ENCODE results near the gene NFRKB. TPM values are rescaled to one million over a fixed set of nuclear protein-coding genes. Genes with fewer than 3 reads are reported as not detected.

The NFRKB gene
- total RNA-seq, 1 experiment from 2014 or later, result 48.2 TPM

GRCh38 chr11:129888451-129888850 lies 6.9 kb downstream of the NFRKB start:
- no peak overlapping the region for H3K9ac ChIP-seq (ENCODE audit: low read length)
- peaks cover 1% of the 10 kb centered on the region for H3K4me1 ChIP-seq (ENCODE audit: insufficient read depth, low read length)
- peaks cover 89% of the 10 kb centered on the region for H3K36me3 ChIP-seq (ENCODE audit: low read depth, low read length)
- no peaks in the 10 kb centered on the region for H3K9me2 ChIP-seq (replicated peaks; ENCODE audit: low read length)
- CTCF ChIA-PET, result no interaction called here
- H2AFZ ChIP-seq (ENCODE audit: low read length), result no peak overlapping the region
- no peak for DNase-seq
- H3K79me2 ChIP-seq (ENCODE audit: low read length), result peaks cover 26% of the 10 kb centered on the region
- ATAC-seq, result no peak
- H3K4me3 ChIP-seq (ENCODE audit: low read length), result no peak overlapping the region
- no TSS peak for BruUV-seq (replicated peaks)
- no peak for TF ChIP-seq EZH2 (IDR thresholded peaks at IDR 0.05; ENCODE audit: low read length, unreplicated experiment)
- no peak for TF ChIP-seq CTCF (conservative IDR thresholded peaks at IDR 0.05; ENCODE audit: low read depth, low read length)
- TF ChIP-seq EZH2phosphoT487 (IDR thresholded peaks at IDR 0.05; ENCODE audit: borderline replicate concordance, low read length), result no peak
- H4K20me1 ChIP-seq (ENCODE audit: low read length), result no peaks in the 10 kb centered on the region
- H3F3A ChIP-seq (ENCODE audit: low read length, unreplicated experiment), result no peaks in the 10 kb centered on the region
- POLR2A ChIA-PET (ENCODE audit: unreplicated experiment), result no interaction called here
- no peaks in the 10 kb centered on the region for H3K9me3 ChIP-seq (ENCODE audit: low read length)
- no peak overlapping the region for H3K4me2 ChIP-seq (ENCODE audit: low read length)
- intact Hi-C loops (cut with micrococcal nuclease), result no loop called here
- H3K27me3 ChIP-seq (ENCODE audit: low read length), result no peaks in the 10 kb centered on the region
- no peak overlapping the region for H3K27ac ChIP-seq (ENCODE audit: low read length)

DNA sequence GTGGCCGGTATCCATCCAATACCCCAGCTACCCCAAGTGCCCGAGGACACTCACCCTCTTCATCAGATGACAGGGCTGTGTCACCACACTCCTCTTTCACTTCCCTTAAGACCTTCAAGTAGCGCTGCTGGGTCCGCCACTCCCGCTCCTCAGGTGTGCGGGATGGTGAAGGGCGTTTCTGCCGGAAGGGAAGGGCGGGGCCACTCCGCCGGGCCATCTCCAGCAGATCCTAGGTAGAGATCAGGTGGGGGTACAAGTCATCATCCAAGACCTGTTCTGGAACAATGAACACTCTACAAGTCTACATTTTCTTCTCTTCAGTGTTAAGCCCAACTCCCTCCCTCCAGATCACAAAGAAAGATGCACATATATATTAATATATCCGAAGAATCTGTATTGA lies 10.0 kb downstream of the NFRKB start:
- no peaks in the 10 kb centered on the region for H3K9me3 ChIP-seq (ENCODE audit: low read length)
- no peaks in the 10 kb centered on the region for H3K27me3 ChIP-seq (ENCODE audit: low read length)
- H2AFZ ChIP-seq (ENCODE audit: low read length), result no peak overlapping the region
- no peak overlapping the region for H3K27ac ChIP-seq (ENCODE audit: low read length)
- ChIA-PET POLR2A (ENCODE audit: unreplicated experiment) (no interaction called here), CTCF (no interaction called here)
- DNase-seq (no peak), ATAC-seq (no peak)
- H3K9ac ChIP-seq (ENCODE audit: low read length), result no peak overlapping the region
- H4K20me1 ChIP-seq (ENCODE audit: low read length), result no peaks in the 10 kb centered on the region
- no peak overlapping the region for H3K4me3 ChIP-seq (ENCODE audit: low read length)
- BruUV-seq (replicated peaks), result no TSS peak
- no peaks in the 10 kb centered on the region for H3K4me1 ChIP-seq (ENCODE audit: insufficient read depth, low read length)
- intact Hi-C loops (cut with micrococcal nuclease), result no loop called here
- H3K4me2 ChIP-seq (ENCODE audit: low read length), result no peak overlapping the region
- peaks cover 95% of the 10 kb centered on the region for H3K36me3 ChIP-seq (ENCODE audit: low read depth, low read length)
- no peaks in the 10 kb centered on the region for H3F3A ChIP-seq (ENCODE audit: low read length, unreplicated experiment)
- no peaks in the 10 kb centered on the region; the same call in 1 of the 2 replicates for H3K79me2 ChIP-seq (ENCODE audit: low read length)
- no peaks in the 10 kb centered on the region for H3K9me2 ChIP-seq (replicated peaks; ENCODE audit: low read length)
- no peak for TF ChIP-seq CTCF (conservative IDR thresholded peaks at IDR 0.05; ENCODE audit: low read depth, low read length)
- no peak for TF ChIP-seq EZH2 (IDR thresholded peaks at IDR 0.05; ENCODE audit: low read length, unreplicated experiment)
- TF ChIP-seq EZH2phosphoT487 (IDR thresholded peaks at IDR 0.05; ENCODE audit: borderline replicate concordance, low read length), result no peak

DNA sequence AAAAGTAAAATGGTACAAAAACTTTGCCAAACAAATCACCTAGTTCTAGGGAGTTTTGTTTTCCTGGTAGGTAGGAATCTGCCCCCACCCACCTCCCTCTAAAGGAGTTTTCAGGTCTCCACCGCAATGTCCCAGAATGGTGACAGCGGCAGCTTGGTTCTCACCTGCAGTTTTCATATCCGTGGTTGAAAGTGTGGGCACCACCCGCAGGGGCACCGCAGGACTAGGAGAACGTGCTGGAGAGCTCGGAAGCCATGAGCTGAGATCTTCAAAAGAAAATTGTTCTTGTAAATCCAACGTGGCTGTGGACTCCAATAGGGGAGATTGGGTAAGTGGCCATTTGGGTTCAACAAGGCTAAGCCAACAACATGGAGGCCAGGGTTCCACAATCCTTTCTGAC lies 10.8 kb downstream of the NFRKB start:
- ChIA-PET POLR2A (ENCODE audit: unreplicated experiment) (no interaction called here), CTCF (no interaction called here)
- Histone ChIP-seq H3K9ac (ENCODE audit: low read length) (no peak overlapping the region), H4K20me1 (ENCODE audit: low read length) (no peaks in the 10 kb centered on the region), H3K4me3 (ENCODE audit: low read length) (no peak overlapping the region), H3K4me2 (ENCODE audit: low read length) (no peak overlapping the region), H3K9me2 (replicated peaks; ENCODE audit: low read length) (no peaks in the 10 kb centered on the region), H2AFZ (ENCODE audit: low read length) (no peak overlapping the region), H3K27me3 (ENCODE audit: low read length) (no peaks in the 10 kb centered on the region), H3K9me3 (ENCODE audit: low read length) (no peaks in the 10 kb centered on the region), H3K79me2 (ENCODE audit: low read length) (no peaks in the 10 kb centered on the region; the same call in 1 of the 2 replicates), H3K36me3 (ENCODE audit: low read depth, low read length) (peaks cover 95% of the 10 kb centered on the region), H3K27ac (ENCODE audit: low read length) (no peak overlapping the region), H3K4me1 (ENCODE audit: insufficient read depth, low read length) (no peaks in the 10 kb centered on the region), H3F3A (ENCODE audit: low read length, unreplicated experiment) (no peaks in the 10 kb centered on the region)
- intact Hi-C loops (cut with micrococcal nuclease), result no loop called here
- BruUV-seq (replicated peaks), result no TSS peak
- no peak for TF ChIP-seq EZH2phosphoT487 (IDR thresholded peaks at IDR 0.05; ENCODE audit: borderline replicate concordance, low read length)
- TF ChIP-seq EZH2 (IDR thresholded peaks at IDR 0.05; ENCODE audit: low read length, unreplicated experiment), result no peak
- TF ChIP-seq CTCF (conservative IDR thresholded peaks at IDR 0.05; ENCODE audit: low read depth, low read length), result no peak
- DNase-seq (no peak), ATAC-seq (no peak)

All from PC-3 (cell line).